ENCODE measurements around the gene CD99L2.

Gene CD99L2

GRCh38 chrX:150848914-150849365 lies 49.5 kb downstream of the CD99L2 start:
- Histone ChIP-seq H3K9ac (ENCODE audit: low read depth, low read length) (no peak overlapping the region), H3K27me3 (ENCODE audit: insufficient read depth, low read length) (no peaks in the 10 kb centered on the region), H3K9me3 (ENCODE audit: insufficient read depth, low read depth, low read length) (no peaks in the 10 kb centered on the region), H3K4me3 (ENCODE audit: low read length) (no peak overlapping the region), H3K27ac (ENCODE audit: low read length) (no peak overlapping the region), H3K36me3 (ENCODE audit: insufficient read depth, low read depth, low read length) (no peaks in the 10 kb centered on the region), H3K4me1 (ENCODE audit: insufficient read depth, low read length) (no peaks in the 10 kb centered on the region)

- Histone ChIP-seq H3K27ac (ENCODE audit: low read length) (no peak overlapping the region), H3K9me3 (ENCODE audit: insufficient read depth, low read depth, low read length) (no peaks in the 10 kb centered on the region), H3K27me3 (ENCODE audit: insufficient read depth, low read length) (no peaks in the 10 kb centered on the region), H3K9ac (ENCODE audit: low read depth, low read length) (no peak overlapping the region), H3K36me3 (ENCODE audit: insufficient read depth, low read depth, low read length) (no peaks in the 10 kb centered on the region), H3K4me3 (ENCODE audit: low read length) (no peak overlapping the region), H3K4me1 (ENCODE audit: insufficient read depth, low read length) (no peaks in the 10 kb centered on the region)
Observed at GRCh38 chrX:150847088-150847487, 51.4 kb downstream of the CD99L2 start.

GRCh38 chrX:150846130-150846529 lies 52.3 kb downstream of the CD99L2 start:
- Histone ChIP-seq H3K9ac (ENCODE audit: low read depth, low read length) (no peak overlapping the region), H3K27me3 (ENCODE audit: insufficient read depth, low read length) (no peaks in the 10 kb centered on the region), H3K27ac (ENCODE audit: low read length) (no peak overlapping the region), H3K4me3 (ENCODE audit: low read length) (no peak overlapping the region), H3K36me3 (ENCODE audit: insufficient read depth, low read depth, low read length) (no peaks in the 10 kb centered on the region), H3K9me3 (ENCODE audit: insufficient read depth, low read depth, low read length) (no peaks in the 10 kb centered on the region), H3K4me1 (ENCODE audit: insufficient read depth, low read length) (no peaks in the 10 kb centered on the region)

GRCh38 chrX:150845091-150845490 lies 53.4 kb downstream of the CD99L2 start:
- Histone ChIP-seq H3K27me3 (ENCODE audit: insufficient read depth, low read length) (no peaks in the 10 kb centered on the region), H3K27ac (ENCODE audit: low read length) (no peak overlapping the region), H3K4me3 (ENCODE audit: low read length) (no peak overlapping the region), H3K9me3 (ENCODE audit: insufficient read depth, low read depth, low read length) (no peaks in the 10 kb centered on the region), H3K36me3 (ENCODE audit: insufficient read depth, low read depth, low read length) (no peaks in the 10 kb centered on the region), H3K9ac (ENCODE audit: low read depth, low read length) (no peak overlapping the region), H3K4me1 (ENCODE audit: insufficient read depth, low read length) (no peaks in the 10 kb centered on the region)

GRCh38 chrX:150844016-150844415 lies 54.5 kb downstream of the CD99L2 start:
- Histone ChIP-seq H3K9me3 (ENCODE audit: insufficient read depth, low read depth, low read length) (no peaks in the 10 kb centered on the region), H3K4me3 (ENCODE audit: low read length) (no peak overlapping the region), H3K27ac (ENCODE audit: low read length) (no peak overlapping the region), H3K4me1 (ENCODE audit: insufficient read depth, low read length) (no peaks in the 10 kb centered on the region), H3K9ac (ENCODE audit: low read depth, low read length) (no peak overlapping the region), H3K27me3 (ENCODE audit: insufficient read depth, low read length) (no peaks in the 10 kb centered on the region), H3K36me3 (ENCODE audit: insufficient read depth, low read depth, low read length) (no peaks in the 10 kb centered on the region)

GRCh38 chrX:150842198-150842685 lies 56.2 kb downstream of the CD99L2 start:
- Histone ChIP-seq H3K27me3 (ENCODE audit: insufficient read depth, low read length) (no peaks in the 10 kb centered on the region), H3K27ac (ENCODE audit: low read length) (no peak overlapping the region), H3K4me3 (ENCODE audit: low read length) (no peak overlapping the region), H3K9me3 (ENCODE audit: insufficient read depth, low read depth, low read length) (no peaks in the 10 kb centered on the region), H3K4me1 (ENCODE audit: insufficient read depth, low read length) (no peaks in the 10 kb centered on the region), H3K9ac (ENCODE audit: low read depth, low read length) (no peak overlapping the region), H3K36me3 (ENCODE audit: insufficient read depth, low read depth, low read length) (no peaks in the 10 kb centered on the region)

- H3K4me3 ChIP-seq (ENCODE audit: low read length) = no peak overlapping the region
- no peak overlapping the region for H3K27ac ChIP-seq (ENCODE audit: low read length)
- H3K27me3 ChIP-seq (ENCODE audit: insufficient read depth, low read length) = no peaks in the 10 kb centered on the region
- H3K9ac ChIP-seq (ENCODE audit: low read depth, low read length) = no peak overlapping the region
- H3K36me3 ChIP-seq (ENCODE audit: insufficient read depth, low read depth, low read length) = no peaks in the 10 kb centered on the region
- no peaks in the 10 kb centered on the region for H3K9me3 ChIP-seq (ENCODE audit: insufficient read depth, low read depth, low read length)
- H3K4me1 ChIP-seq (ENCODE audit: insufficient read depth, low read length) = no peaks in the 10 kb centered on the region
Observed at GRCh38 chrX:150841456-150842197, 56.8 kb downstream of the CD99L2 start.

GRCh38 chrX:150837845-150838244 lies 60.6 kb downstream of the CD99L2 start:
- Histone ChIP-seq H3K9me3 (ENCODE audit: insufficient read depth, low read depth, low read length) (no peaks in the 10 kb centered on the region), H3K9ac (ENCODE audit: low read depth, low read length) (no peak overlapping the region), H3K27ac (ENCODE audit: low read length) (no peak overlapping the region), H3K4me3 (ENCODE audit: low read length) (no peak overlapping the region), H3K36me3 (ENCODE audit: insufficient read depth, low read depth, low read length) (no peaks in the 10 kb centered on the region), H3K4me1 (ENCODE audit: insufficient read depth, low read length) (no peaks in the 10 kb centered on the region), H3K27me3 (ENCODE audit: insufficient read depth, low read length) (no peaks in the 10 kb centered on the region)

- H3K4me3 ChIP-seq (ENCODE audit: low read length) = no peak overlapping the region
- no peak overlapping the region for H3K9ac ChIP-seq (ENCODE audit: low read depth, low read length)
- no peak overlapping the region for H3K27ac ChIP-seq (ENCODE audit: low read length)
- H3K9me3 ChIP-seq (ENCODE audit: insufficient read depth, low read depth, low read length) = no peaks in the 10 kb centered on the region
- H3K27me3 ChIP-seq (ENCODE audit: insufficient read depth, low read length) = no peaks in the 10 kb centered on the region
- H3K4me1 ChIP-seq (ENCODE audit: insufficient read depth, low read length) = no peaks in the 10 kb centered on the region
- no peaks in the 10 kb centered on the region for H3K36me3 ChIP-seq (ENCODE audit: insufficient read depth, low read depth, low read length)
Observed at GRCh38 chrX:150834695-150835094, 63.8 kb downstream of the CD99L2 start.

- no peak overlapping the region for H3K4me3 ChIP-seq (ENCODE audit: low read length)
- H3K27ac ChIP-seq (ENCODE audit: low read length) = no peak overlapping the region
- no peaks in the 10 kb centered on the region for H3K9me3 ChIP-seq (ENCODE audit: insufficient read depth, low read depth, low read length)
- H3K27me3 ChIP-seq (ENCODE audit: insufficient read depth, low read length) = no peaks in the 10 kb centered on the region
- H3K9ac ChIP-seq (ENCODE audit: low read depth, low read length) = no peak overlapping the region
- H3K4me1 ChIP-seq (ENCODE audit: insufficient read depth, low read length) = no peaks in the 10 kb centered on the region
- H3K36me3 ChIP-seq (ENCODE audit: insufficient read depth, low read depth, low read length) = 0 out of 2 replicates have a peak, but pooled peaks cover 5% of the 10 kb centered on the region
Observed at GRCh38 chrX:150833454-150834056, 64.9 kb downstream of the CD99L2 start.

GRCh38 chrX:150831863-150832262 lies 66.6 kb downstream of the CD99L2 start:
- H3K4me3 ChIP-seq (ENCODE audit: low read length) = no peak overlapping the region
- no peaks in the 10 kb centered on the region for H3K9me3 ChIP-seq (ENCODE audit: insufficient read depth, low read depth, low read length)
- H3K36me3 ChIP-seq (ENCODE audit: insufficient read depth, low read depth, low read length) = peaks cover 15% of the 10 kb centered on the region; the same call in 1 of the 2 replicates
- H3K27me3 ChIP-seq (ENCODE audit: insufficient read depth, low read length) = no peaks in the 10 kb centered on the region
- H3K27ac ChIP-seq (ENCODE audit: low read length) = no peak overlapping the region
- H3K9ac ChIP-seq (ENCODE audit: low read depth, low read length) = no peak overlapping the region
- no peaks in the 10 kb centered on the region for H3K4me1 ChIP-seq (ENCODE audit: insufficient read depth, low read length)

GRCh38 chrX:150828785-150829184 lies 69.7 kb downstream of the CD99L2 start:
- H3K9me3 ChIP-seq (ENCODE audit: insufficient read depth, low read depth, low read length) = no peaks in the 10 kb centered on the region
- H3K27ac ChIP-seq (ENCODE audit: low read length) = no peak overlapping the region
- H3K27me3 ChIP-seq (ENCODE audit: insufficient read depth, low read length) = no peaks in the 10 kb centered on the region
- H3K4me3 ChIP-seq (ENCODE audit: low read length) = no peak overlapping the region
- H3K36me3 ChIP-seq (ENCODE audit: insufficient read depth, low read depth, low read length) = peaks cover 15% of the 10 kb centered on the region; the same call in 1 of the 2 replicates
- no peak overlapping the region for H3K9ac ChIP-seq (ENCODE audit: low read depth, low read length)
- no peaks in the 10 kb centered on the region for H3K4me1 ChIP-seq (ENCODE audit: insufficient read depth, low read length)

Measured in iPS-20b (cell line).